ENCODE results near the gene MEGF8.

DNA sequence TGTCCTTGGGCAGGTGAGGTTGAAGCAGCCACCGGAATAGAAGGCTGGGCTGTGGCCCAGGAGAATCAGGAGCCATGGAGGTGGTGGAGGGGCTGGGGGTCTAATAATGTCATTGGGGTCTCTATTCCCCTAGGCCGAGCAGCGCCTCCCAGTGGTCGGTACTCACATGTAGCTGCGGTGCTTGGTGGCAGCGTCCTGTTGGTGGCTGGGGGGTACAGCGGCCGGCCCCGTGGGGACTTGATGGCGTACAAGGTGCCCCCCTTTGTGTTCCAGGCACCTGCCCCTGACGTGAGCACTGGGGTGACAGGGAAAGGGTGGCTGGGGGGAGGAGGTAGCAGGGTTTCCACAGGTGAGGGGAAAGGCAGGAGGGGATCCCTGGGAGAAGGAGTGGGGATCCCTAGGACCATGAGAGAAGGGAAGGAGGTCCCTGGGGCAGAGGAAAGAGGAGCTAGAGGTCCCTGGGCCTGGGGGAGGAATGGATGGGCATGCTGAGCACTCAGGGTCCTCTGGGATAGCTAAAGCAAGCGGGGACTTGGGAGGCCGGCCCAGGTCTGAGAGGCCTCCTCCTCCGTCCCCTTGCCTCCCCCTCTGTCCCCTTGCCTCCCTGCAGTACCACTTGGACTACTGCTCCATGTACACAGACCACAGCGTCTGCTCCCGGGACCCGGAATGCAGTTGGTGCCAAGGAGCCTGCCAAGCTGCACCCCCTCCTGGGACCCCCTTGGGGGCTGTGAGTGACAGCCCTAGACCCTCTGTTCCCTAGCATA is 18.1 kb downstream of the MEGF8 start:
- no peak for TF ChIP-seq POLR2A (IDR thresholded peaks at IDR 0.05; ENCODE audit: low read depth, low read length)
- TF ChIP-seq POLR2AphosphoS5 (IDR thresholded peaks at IDR 0.05; ENCODE audit: low read depth, low read length) = no peak
